HG03097 (cell line): ENCODE measurements around the gene NINJ1.
A peak's percentile ranks its signal among the peaks of the same experiment; 100 is the strongest.
"Not testable (repeated sequence)": the region's sequence is repeated elsewhere in the genome, so short reads cannot be mapped to it uniquely, and the experiment has no call there.

ENCODE experiments used
- ATAC-seq: cut with Tn5 transposase; IDR thresholded peaks from one replicate; pipeline ENCODE4 v1.9.1; 2021; ENCODE audit not compliant: unreplicated experiment, low FRiP score

Gene NINJ1

GRCh38 chr9:93161786-93162562 is 27.9 kb upstream of the NINJ1 start:
- no peak for ATAC-seq

DNA sequence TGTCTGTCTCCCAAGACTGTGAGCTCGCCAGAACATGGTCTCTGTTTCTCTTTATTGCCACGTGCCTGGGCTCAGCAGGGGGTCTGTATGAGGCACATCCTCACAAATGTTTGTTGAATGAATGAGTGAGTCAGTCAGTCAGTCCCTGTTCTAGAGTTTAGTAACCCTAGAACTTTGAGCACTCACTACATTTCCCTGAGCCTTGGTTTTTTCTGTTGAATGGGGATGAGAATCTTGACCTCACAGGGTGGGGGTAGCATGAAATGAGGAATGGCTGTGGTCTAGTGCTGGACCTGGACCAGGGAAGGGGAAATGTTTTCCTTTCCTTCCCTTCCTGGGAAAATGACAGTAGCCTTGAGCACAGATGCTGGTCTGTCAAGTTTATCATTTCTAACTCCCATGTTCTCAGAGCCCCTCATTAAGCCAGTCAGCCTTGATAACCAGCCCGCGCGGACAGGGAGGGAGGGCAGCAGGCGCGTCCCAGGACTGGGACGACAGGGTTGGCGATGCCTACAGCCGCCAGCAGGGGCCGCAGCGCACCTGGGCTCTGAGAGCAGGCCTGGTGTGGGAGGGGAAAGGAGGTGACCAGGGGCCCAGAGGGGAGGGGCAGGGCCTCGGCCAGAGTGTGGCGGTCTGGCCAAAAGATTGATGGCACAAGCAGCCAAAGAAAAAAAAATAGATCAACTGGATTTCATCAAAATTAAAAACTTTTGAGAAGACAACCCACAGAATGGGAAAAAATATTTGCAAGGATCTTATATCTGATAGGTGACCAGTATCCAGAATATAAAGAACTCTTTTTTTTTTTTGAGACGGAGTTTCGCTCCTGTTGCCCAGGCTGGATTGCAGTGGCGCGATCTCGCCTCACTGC is 25.8 kb upstream of the NINJ1 start:
- ATAC-seq: peak; percentile 59

DNA sequence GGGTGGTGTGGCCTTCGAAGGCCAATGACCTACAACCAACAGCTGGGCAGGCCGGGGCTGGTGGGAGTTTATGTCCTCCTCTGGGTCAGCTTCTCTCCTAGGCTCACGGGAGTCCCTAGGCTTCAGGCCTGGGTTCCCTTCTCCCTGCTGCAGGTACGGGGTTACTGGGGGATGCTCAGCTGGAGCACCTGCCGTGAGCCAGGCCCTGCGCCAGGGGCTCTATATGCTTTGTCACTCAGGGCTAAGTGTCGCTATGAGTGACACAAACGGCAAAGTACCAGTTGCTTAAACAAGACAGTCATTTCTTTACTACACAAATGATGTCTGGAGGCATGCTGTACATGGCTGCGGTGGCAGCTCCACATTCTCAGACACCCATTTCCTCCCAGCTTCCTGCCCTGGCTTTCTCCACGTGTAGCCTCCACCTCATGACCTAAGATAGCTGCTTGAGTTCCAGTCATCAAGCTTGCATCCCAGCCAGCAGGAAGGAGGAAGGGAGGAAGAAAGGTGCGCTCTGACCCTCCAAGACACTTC is 22.5 kb upstream of the NINJ1 start:
- ATAC-seq: no peak

DNA sequence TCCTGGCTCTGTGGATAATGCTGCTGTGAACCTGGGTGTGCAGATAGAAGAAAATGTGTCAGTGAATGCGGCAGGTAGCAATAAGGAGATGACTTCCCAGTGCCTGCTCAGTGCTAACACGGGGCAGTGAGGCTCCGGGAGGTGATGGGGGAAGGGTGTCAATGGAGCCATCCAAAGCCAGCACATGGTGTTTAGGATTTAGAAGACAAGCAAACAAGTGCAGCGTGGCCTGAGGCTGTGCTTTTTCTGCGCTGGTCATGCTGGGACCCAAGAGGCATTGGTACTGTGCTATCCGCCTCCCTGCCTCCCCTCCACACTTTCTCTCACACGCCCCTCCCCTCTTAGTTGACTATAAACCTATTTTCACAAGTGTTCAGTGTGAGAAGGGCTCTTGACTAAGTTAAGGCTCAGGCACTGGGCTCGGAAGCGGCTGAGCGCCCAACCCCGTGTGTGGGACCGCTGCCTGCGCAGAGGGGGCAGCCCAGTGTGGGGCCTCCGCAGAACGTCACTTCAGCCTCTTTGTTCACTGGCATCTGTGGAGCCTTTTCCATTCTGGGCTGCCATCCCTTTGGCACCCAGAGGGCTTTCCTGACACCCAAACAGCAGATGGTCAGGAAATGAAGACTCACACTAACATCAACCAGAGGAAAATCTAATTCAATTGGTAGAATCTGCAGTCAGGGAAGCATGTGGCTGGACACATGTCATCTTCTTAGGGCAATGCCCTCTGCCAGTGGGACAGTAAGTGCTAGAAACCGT is 21.8 kb upstream of the NINJ1 start:
- ATAC-seq: no peak

- no peak for ATAC-seq
Observed at GRCh38 chr9:93154293-93154903, 20.3 kb upstream of the NINJ1 start.

- ATAC-seq: no peak
Observed at GRCh38 chr9:93151097-93151784, 17.2 kb upstream of the NINJ1 start.

GRCh38 chr9:93149361-93149760 is 15.3 kb upstream of the NINJ1 start:
- ATAC-seq: no peak

DNA sequence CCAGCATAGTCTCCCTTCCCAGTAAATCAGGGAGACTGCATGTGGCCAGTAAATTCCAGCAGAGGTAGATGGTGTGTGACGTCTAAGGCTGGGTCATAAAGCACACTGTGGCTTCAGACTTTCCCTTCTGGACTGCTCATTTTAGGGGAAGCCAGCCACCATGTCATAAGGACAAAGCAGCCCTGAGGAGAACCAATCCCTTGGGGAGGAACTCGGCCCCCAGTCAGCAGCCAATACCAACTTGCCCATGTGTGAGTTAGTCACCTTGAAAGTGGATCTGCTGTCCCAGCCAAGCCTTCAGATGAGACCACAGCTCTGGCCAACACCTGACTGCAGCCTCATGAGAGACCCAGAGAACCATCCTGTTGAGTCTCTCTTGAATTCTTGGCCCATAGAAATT is 14.7 kb upstream of the NINJ1 start:
- no peak for ATAC-seq

DNA sequence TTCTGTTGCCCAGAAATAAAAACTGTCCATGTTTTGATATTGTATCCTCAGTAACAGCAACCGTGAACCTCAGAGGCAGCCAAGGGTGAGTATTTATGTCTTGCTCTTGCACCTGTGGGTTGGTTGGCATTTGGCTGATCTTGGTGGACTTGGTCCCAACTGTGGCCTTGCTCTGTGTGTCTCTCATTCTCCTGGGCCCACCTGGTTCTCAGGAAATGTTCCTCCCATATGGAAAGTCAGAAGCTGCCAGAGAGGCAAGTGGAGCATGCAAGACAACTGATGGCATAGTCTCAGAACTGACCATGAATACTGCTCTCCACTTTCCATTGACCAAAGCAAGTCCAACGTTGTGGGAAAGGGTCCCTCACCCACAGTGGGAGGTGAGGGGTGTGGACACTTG is 13.6 kb upstream of the NINJ1 start:
- no peak for ATAC-seq

- ATAC-seq: not testable (repeated sequence)
Observed at GRCh38 chr9:93146696-93147095, 12.6 kb upstream of the NINJ1 start.

DNA sequence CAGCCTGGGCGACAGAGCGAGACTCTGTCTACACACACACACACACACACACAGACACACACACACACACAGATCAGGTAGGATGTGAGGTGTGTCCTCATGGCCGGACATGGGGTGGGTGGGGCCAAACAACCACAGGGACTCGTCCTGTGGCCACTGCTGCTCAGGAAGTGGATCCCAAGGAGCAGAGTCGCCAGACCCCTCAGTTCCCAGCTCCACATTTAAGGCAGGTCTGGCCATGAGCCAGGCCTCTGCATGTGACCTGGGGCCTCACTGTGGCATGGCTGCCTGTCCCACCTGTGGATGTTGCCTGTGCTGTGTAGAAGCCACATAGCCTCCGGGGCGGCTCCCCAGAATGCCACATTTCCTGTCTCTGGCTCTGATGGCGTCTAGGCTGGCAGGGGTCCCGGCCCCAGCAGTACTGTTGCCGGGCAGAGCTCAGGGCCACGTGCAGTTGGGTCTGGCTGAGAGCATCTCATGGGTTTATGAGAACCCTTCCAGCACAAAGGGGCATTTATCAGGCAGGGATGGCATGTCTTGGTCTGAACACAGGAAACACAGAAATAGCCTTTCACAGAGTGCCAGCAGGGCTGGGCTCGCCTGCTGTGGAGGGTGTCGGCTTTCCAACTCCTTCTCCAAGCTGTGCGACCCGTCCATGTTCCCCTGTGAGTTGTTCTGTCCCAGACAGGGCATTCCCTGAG is 9.9 kb upstream of the NINJ1 start:
- ATAC-seq: no peak

DNA sequence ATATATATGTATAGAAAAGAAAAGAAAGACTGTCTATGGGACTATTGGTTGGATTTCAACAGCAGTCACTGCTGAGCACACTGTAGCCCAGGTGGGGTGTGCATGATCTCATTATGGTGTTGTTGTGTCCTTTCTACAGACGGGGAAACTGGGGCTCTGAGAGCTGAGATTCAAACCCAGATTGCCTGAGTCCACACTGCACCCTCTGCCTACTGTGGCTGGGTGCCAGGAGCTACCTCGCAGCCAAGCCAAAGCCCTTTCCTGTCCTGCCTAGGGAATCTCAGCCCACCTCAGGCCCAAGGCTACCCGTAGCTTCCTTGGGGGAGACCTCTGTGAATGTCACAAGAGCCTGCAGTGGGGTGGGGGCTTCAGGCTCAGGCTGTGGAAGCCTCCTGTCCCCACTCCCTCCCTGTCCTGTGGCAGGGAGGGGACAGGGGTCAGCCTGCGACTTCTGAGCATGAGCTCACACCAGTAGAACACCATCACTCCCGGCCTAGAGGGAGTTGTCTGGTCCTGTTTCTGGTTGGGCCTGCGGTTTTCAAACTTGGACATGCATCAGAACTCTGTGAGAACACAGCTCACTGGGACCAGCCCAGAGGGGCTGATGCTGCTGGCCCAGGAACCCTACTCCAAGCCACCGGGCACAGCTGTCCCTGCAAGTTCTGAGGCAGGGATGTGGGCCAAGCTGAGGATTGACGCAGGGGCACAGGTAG is 7.9 kb upstream of the NINJ1 start:
- ATAC-seq: no peak

DNA sequence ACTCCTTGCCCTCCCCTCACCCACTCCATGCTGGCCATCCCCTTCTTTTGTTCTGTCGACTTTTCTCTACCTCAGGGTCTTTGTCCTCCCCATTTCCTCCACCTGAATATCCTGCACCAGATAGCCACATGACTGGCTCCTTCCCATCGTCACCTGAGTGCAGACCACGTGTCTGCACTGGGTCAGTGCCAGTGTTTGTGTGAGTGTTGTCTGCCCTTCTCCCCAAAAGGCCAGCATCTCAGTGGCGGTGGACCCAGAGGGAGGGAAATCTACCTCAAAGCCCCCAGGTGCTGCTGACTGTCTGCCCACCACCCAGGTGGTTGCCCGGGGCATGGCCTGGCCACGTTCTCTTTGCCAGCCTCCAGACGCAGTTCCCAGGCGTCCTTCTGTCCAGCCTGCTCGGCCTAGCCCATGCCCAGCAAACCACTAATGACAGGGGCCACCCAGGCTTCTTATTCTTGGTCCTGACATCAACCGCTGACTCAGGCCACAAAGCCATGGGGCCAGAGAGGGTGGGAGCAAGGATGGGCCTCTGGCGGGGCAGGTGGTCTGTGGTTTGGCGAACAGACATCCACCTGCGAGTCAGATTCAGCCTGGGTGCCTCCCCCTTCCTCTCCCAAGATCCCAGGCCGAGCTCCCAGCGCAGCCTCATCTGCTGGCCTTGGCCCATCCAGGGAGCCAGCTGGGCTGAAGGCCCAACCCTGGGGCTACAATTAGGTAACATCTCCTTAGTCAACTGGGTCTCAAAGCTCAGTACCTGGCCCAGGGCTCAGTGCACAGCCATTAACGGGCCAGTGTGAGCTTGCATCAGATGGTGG is 5.5 kb upstream of the NINJ1 start:
- ATAC-seq: no peak

- peak; percentile 33 for ATAC-seq
Observed at GRCh38 chr9:93138171-93138764, 4.2 kb upstream of the NINJ1 start.

DNA sequence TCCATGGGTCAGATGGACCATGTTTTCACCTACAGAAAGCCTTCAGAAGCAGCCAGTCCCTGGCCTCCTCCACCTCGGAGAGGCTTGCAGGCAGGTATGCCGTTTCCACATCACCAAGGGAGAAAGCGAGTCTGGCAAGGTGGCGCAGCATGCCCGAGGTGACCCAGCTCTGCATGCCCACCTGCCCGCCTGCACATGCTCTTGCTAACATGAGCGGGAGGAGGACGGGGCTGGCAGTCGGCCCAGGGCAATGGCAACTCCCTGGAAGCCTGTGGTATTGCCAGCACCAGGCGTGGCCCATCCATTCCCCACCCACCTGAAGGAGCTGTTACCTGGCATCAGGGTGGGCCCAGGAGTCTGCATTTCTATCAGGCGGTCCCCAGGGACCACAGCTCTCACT is 3.3 kb upstream of the NINJ1 start:
- no peak for ATAC-seq

GRCh38 chr9:93136011-93136440 is 2.0 kb upstream of the NINJ1 start:
- ATAC-seq: no peak

- no peak for ATAC-seq
Observed at GRCh38 chr9:93134740-93135444, 841 bp upstream of the NINJ1 start.
